NCI-H345 treated with DMSO at 0.1 percent for 48 hours (cell line): Measurements from ENCODE around the gene RUNX1.
A peak's percentile ranks its signal among the peaks of the same experiment; 100 is the strongest.

ENCODE experiments used
- DNase-seq: peaks from one replicate; lab custom pipeline; 2025; ENCODE audit not compliant: unreplicated experiment; lab: John Stamatoyannopoulos, UW

Gene RUNX1

DNA sequence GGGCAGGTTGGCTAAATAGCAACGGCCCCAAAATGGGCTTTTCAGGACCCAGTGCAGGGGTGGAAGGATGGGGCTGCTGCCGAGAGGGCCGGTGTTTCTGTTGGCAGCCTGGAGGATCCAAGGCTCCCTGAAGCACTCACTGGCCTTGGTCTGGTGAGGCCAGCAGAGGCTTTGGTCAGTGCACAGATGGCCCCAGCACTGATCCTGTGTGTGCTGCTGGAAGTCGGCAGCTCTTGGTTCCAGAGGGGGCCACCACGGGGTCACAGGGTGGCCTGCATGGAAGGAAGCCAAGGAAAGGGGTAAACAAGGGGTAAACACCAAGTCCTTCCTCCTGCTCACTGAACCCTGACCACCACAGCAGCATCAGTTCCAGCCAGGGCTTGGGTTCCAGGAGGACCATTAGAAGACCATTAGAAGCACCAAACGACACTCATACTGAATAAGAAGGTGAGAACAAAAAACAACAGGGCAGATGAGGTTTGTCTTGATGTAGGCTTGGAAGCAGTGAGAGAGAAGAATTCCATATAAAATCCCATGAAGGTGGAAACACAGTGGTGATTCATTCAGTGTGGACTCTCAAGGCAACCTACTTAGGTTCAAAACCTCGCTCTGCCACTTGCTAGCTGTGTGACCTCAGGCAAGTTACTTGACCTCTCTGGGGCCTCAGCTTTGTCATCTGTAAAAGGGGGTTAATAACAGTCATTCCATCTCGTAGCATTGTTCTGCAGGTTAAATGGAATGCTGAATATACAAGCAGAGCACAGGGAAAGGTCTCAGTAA is 184.5 kb downstream of the RUNX1 start:
- DNase-seq, result no peak

DNA sequence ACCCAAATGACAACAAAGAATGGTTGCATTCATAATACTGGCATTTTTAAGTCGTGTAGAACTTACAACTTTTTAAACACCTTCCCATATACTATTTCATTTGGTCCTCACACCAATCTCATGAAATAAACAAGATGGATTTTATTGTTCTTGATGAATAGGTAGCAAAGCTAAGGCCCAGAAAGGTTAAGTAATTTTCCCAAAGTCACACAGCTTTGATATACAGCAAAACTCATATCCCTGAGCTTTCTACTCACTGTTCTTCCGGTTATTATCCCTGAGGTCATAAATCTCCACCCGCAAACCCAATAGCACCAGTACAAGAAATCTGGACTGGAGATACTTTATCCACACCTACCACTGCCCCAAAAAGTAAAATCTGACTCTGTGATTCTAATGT is 186.2 kb downstream of the RUNX1 start:
- no peak for DNase-seq

DNA sequence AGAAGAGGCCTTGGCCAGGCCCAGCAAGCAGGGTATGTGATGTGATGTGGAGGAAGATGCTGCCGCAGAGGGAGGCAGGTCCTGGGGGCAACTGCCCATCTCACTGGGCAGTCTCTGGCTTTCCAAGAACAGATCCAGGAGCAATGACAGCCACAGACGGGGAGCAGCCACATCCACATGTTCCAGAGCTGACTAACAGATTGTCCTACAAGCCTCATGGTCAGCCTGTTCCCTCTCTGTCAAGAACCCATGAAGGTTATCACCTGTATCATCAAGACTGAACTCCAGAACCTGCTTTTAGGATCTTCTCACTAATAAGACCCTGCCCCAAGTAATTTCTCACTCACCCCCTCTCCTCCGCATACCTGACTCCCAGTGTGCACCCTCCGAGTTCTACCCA is 187.8 kb downstream of the RUNX1 start:
- DNase-seq, result no peak

DNA sequence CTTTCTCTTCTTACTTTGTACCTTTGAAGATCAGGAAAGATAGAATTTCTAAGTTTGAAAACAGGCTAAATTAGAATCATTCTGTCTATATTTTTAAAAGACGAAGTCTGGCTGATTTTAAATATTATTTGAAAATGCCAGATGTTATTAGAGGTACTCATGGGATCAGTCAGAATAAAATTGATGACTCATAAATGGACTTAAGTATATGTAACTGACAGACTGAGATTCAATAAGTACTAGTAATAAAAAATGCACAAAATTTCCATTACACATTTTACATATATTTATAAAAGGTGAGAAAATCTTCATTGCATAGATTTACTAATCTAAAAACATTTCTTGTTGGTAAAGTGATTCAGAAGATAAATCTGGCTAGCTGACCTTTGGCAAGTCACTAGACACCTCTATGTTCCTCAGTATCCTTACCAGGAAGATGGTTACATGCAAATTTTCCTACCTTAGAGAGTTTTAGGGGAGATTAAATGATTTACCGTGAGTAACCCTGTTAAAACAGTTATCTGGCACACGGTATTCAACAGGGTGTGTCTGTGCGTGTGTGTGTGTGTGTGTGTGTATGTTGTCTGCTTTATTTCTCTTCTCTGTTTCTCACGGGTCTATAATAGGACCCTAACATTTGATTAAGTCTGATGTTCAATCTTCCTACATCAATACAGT is 189.0 kb downstream of the RUNX1 start:
- no peak for DNase-seq

DNA sequence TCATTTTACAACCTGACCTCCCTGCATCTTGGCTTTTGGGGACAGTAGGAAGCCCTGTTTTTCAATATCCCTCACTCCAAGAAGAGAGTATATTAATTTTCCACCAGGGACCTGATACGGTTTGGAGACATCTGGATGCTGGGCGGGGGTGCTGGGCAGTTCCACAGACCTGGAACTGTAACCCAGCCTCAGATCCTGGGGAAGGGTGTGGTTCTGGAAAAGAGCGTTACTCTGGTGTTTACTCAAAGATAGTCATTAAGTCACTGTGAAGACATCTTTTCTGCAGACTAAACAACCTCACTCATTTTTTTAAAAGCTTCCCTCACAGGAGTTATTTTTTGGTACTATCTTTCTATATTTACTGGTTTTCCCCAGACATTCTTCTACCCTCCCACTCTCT is 190.5 kb downstream of the RUNX1 start:
- DNase-seq, result no peak

DNA sequence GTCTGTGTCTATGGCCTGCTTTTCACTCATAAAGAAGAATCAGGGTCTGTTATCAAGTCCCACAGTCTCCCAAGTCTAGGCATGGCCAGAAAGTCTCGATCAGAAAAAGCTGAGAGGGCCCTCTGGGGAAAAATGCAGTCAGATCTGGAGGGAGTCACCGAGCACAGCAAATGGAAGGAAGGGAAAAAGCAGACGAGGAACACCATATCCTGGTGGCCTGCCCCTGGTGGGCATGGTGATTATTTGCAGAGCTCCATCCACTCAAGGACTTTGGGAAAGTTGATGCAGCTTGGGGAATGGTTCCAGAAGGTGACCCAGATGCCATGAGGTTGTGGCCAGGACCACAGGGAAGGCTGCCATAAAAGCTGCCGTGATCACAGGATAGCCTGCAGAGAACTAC is 191.2 kb downstream of the RUNX1 start:
- no peak for DNase-seq

DNA sequence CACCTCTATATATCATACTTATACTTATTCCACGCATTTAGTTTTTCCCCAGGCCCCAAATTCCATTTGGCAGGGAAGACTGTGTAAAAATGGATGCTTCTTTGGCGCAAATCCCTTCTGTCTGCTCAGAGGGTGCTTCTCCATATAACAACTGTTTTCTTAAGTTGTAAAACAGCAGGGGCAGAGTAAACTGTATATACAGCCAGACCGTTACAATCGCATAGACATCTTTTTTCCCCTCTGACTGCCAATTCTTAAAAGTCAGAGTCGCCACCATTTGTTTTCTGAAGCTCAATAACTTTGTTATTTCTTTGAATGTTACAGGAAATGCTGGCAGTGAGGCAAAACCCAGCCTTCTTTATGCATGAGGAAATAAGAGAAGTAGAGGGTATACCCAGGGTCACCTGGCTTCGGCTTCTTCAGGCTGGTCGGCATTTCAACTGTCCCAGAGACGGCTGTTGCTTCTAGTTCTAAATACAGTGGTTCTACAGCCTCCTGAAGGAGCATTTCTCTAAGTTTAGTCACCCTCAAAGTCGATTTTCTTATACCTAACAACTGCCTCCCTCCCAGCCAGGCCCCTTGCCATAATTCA is 191.9 kb downstream of the RUNX1 start:
- DNase-seq, result no peak

DNA sequence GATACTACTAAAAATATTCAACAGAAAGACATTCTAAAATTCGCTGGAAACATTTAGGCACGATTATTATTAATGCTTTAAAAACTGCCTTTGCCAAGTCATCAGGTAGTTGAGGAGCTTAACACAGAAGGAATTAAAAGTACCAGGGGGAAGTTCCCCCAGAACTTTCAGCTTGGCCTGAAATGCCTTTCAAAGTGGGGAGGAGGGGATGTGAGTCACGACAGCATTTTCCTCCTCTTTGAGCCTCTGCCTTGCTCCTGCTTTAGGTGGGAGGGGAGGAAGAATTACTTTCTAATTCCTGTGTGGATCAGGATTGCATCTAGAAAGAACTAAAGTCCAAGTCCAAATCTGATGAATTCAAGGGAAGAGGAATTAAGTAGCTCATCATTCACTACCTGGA is 196.7 kb downstream of the RUNX1 start:
- DNase-seq, result no peak

DNA sequence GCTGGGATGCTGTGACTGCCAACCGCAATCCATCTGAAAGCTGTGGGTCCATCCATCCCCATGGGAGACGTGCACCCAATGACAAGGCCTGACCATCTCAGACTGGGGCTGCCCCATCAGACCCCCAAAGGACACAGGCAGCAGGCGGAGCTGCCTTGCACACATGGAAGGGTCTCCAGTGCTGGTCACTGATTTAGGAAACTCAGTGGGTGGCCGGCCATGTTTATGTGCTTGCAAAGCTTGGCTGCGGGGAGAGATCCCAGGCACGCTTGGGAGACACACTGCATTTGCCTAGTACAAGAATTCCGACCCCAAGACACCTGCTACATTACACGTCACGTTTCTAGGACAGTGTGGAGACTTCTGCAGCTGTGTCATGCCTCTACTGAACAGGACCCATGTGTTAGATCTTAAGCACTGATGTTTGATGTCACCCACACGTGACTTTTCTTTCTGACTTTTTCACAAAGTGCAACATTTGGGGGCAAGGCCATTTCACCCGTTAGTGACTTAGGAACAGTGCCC is 198.9 kb downstream of the RUNX1 start:
- no peak for DNase-seq

DNA sequence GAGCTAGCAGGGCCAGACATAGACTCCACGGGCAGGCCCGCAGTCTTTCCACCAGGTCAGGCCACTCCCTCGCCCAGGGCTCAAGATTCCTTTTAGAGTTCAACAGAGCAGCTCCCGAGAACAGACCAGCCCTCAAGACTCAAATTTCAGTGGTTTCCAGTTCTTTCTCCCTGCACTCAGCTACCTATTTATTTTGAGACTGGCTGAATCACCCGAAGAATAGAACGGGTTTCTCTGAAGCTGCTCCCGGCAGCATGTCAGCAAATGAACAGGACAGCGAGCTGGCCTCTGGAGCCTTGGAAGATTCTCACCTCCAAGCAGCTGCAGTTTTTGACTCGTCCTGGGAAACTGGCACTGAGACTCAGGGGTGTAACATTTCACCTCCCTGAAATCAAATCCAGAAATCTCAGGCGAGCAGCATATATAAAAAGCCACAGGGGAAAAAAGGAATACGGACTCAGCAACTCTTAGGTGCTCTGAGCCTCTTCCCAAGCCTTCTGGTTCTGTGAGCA is 202.4 kb downstream of the RUNX1 start:
- no peak for DNase-seq

DNA sequence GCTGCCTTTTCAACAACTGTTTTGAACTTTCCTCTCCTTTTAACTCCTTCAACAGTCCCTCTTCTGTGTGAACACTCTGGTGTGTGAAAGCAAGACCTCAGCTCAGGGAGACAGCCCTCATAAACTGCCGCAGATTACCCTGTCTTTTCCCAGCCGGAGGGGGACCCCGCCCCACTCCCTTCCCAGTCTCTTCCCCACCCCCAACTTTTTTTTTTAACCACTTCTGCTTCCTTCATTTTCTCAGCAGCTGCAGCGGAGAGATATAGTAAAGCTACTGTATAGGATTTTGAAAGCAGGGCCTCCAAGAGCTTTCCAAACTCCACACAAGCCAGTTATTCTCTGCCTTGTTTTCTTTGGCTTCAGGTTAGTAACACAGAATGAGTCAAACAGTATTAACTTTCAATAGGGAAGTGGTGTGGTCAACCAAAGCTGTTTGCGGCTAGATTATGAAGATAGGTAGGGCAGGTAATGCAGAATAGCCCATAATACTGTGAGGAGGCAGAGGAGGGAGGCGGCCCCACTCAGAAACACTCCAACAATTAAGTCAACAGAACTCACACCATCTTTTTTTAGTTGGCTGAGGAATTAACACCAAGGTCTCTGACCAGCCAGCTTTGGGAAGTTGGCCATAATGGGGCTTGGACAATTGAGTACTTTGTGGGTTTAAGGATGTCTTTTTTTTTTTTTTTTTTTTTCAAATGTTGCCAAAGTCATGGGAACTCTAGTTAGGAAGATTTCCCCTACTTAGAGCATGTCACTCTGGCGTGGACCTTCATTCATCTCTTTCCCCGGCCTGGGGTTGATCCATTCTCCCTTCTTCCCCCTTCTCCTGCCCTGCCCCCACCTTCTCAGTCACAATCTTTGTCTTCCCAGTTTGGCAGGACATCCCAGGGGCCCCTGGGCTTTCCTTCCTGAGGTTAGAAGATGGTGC is 203.3 kb downstream of the RUNX1 start:
- DNase-seq, result no peak

DNA sequence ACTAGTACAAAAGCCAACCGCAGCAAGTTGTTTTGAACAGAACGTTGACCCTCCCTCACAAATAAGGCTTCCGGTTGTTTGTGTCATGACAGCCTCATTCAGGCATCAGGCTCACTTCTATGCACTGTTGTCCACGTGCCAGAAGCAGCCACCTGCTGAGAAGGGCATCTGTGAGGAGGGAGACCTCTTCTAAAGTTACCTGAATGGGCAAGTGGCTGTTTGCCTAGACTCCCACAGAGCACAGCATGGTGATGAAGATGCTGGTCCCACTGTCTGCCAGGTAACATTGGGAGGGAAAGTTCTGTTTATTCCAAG is 204.2 kb downstream of the RUNX1 start:
- peak; percentile 57 for DNase-seq

DNA sequence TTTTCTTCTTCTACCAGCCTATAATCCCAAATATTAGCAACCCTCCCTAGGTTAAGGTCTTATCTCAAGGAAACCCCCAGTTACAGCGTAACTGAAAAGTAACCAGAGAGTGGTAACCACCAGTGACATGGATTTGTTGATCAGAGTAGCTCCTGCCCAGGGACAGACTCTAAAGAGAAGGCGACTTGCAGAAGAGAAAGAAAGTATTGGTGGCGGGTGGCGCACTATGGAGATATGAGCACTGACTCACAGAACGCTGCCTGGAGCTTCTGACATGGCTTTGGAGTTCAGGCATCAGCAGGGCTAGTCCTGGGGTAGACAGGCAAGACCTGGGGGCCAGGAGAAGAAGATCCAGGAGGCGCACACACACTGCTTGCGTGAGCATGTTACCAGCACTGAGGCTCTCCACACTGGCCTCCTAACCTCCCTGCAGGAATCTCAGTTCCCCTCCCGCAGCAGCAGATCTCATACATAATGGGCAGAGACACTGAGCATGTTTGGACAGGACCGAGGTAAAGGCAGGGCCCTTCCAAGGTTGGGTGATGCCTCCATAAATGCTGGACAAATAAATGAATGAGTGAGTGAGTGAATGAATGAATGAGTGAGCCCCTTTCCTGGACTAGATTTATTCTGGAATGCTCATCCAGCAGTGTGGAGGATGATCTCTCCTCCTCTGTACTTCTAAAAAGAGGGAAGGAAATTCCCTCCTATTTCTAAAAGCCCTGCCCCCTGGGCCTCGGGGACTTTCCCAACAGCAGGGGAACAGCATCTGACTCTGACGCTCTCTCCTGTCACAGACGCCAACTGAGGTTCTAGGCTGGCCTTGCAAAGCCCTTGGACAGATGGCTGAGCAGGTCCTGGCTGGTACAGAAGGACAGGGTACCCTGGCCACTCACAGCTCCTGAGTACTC is 204.8 kb downstream of the RUNX1 start:
- peak; percentile 52 for DNase-seq

DNA sequence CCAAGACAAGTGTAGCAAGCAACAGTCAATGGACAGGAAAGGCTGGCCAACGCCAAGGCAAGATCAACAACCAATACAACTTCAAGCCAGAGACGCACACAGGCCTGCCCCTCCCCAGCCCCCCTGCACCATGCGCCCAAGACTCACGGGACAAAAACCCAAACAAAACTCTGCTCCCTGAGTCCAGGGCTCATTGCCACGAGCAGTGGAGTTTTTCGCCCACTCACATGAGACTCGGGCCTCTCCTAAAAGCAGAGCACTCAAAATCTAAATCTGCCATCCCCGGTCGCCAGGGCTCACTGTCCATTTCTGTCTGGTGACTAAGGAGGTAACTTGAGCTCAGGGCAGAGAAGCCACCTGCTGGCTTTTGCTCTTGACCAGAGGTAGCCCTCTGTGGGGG is 205.5 kb downstream of the RUNX1 start:
- no peak for DNase-seq

DNA sequence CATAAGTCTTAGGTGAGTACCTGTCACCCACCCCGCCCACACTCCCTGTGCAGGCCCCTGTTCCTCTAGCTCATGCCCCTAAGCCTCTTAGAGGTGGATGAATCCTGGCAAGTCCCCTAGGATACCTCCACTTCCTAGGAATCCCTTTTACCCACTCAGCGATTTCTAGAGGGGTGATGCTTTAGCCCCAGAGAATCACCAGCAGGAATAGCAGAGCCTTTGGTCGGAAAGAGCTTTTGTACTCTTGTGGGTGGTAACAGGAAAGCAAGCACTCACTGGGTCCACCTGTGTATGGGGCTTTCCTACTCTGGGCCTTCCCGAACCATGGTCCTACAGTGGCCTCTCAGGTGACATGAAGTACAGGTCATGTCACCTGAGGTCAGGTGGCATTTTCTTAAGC is 207.9 kb downstream of the RUNX1 start:
- no peak for DNase-seq

DNA sequence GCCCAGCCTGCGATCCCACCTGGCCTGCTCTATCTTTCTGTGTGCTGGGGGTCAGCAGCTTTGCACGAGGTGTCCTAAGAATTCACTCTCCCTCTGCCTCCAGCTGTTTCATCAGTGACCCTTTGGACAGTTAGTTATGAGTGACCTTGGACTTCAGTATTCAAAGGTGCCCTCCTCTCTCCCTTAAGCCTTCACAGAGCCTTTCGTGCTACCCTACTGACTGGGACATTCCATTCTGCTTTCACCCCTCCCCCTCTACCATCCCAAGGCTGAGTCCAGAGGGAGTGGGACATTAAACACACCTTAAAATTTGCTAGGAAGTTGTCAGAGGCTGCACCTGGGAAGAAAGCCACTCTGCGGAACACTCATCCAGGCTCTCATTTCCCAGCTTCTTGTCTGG is 208.4 kb downstream of the RUNX1 start:
- DNase-seq, result no peak

DNA sequence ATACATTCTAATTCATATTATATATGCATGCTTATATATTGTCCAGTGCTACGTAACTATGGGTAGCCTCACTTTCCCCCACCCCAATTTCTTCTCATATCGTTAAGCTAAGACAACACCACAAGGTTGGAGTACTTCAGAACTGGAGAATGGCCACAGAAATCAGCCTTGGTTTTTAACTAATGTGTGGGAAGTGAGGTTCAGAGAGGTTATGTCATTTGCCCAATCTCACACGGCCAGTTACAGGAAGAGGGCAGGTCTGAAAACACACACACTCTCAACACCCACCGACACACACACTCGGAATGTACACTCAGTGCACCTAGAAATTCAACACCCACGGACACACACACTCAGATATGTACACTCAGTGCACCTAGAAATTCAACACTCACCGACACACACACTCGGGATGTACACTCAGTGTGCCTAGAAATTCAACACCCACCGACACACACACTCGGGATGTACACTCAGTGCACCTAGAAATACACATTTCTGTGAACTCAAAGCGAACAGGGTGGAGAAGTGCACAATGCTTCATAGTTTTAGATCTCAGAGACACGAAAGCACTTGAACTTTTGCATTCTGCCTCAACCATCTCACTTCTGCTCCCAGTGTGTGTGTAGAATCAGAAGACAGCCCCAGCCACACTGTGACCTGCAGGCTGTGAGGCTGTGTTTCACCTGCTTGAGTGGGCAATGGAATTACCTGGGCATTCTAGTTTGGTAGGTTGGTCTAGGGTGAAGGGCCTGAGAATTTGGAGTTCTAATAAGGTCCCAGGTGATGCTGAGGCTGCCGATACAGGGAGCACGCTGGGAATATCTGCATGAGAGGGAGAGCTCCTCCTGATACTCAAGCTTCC is 209.9 kb downstream of the RUNX1 start:
- no peak for DNase-seq

DNA sequence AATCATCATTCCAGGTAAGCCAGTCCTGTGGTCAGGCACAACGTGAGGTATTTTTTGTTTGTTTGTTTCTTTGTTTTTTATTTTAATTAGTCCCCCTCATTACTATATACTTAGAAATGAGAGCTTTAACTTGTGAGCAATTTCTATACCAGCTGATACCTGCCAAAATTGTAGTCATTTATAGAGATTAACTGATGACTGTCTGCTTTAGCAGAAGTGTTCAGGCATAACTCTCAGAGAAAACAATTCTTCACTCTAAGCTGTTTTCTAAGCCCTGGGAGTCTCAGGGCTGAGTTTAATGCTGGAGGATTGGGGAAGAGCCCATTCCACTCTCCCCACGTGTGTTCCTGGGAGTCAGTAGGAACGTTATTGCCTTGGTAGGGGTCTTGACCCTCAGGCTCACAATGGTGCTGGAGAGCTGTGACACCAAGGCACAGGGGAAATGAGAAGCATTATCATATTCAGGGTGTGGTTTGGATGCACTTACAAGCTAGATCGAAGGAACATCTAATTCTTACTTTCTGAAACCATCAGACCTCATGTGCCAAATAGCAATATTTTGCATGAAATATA is 212.1 kb downstream of the RUNX1 start:
- DNase-seq, result no peak
